GM12873 (cell line): Measurements from ENCODE around the gene C1orf232.

Source experiments
- CTCF ChIP-seq: IDR thresholded peaks from 2 replicates; pipeline ENCODE4 v1.5.1; 2012; ENCODE audit warnings: low read depth, mild to moderate bottlenecking, moderate library complexity, low read length, control low read depth; ENCODE audit not compliant: insufficient read depth; ENCODE audit errors: missing control alignments

C1orf232 gene

DNA sequence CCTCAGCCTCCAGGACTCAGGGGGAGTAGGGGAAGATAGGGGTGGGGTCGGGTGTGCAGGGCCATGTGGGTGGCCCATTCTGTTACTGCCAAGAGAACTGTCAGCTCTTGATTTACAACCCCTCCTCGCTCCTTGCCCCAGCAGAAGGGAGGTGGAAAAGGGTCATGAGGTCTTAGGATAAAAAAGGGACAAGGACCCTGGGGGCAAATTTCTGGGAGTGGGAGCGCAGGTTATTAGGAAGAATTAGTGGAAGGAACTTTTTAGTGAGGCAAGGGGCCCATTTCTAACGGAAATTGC lies 9.1 kb downstream of the C1orf232 start:
- no peak for TF ChIP-seq CTCF

- TF ChIP-seq CTCF: no peak
These were observed 9.6 kb downstream of the C1orf232 start, which contains the start of gene FAM110D for GRCh38 chr1:26158908-26159742. TSS of gene FAM110D (plus strand) at chr1:26159079. CDS start at chr1:26161292, 2,213 bp downstream.

DNA sequence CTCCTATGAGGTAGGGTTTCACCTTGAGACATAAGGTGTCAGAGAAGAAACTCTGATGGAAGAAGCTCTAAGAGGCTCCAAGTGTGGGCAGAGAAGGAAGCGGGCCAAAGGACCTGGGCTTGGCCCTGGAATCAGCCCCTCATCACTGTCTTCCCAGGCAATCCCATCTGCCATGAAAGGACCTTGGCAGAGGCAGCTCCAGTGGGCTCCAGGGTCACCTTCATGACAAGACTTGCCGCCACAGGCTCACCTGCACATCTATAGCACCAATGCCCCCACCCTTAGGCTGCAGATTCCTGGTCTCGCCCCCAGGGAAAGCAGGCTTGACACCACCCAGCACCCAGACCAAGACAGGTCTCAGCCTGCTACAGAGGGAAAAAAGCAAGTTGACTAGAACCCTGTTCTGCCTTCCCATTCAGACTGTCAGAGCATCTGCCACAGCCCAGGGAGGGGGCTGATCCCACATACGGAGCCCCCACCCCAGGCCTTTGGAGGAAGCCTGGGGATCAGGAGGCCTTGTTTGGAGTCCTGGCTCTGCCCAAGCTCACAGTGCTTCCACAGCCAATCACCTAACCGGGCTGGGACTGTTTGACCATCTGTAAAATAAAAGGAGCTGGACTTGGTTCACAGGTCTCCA lies 10.4 kb downstream of the C1orf232 start:
- no peak for TF ChIP-seq CTCF

- no peak for TF ChIP-seq CTCF
These were observed 12.3 kb downstream of the C1orf232 start for GRCh38 chr1:26156285-26157038.

- no peak for TF ChIP-seq CTCF
These were observed 13.1 kb downstream of the C1orf232 start for GRCh38 chr1:26155370-26156284.

- no peak for TF ChIP-seq CTCF
These were observed 14.0 kb downstream of the C1orf232 start for GRCh38 chr1:26154750-26155149.
